GM10847 (cell line): ENCODE measurements around the gene OVCH1.

ENCODE experiments used
- POLR2A ChIP-seq: IDR thresholded peaks from 2 replicates; pipeline ENCODE4 v1.6.1; 2011; ENCODE audit not compliant: insufficient read length; ENCODE audit errors: extremely low read depth

The OVCH1 gene

GRCh38 chr12:29439506-29439905 is 58.0 kb downstream of the OVCH1 start:
- TF ChIP-seq POLR2A = no peak

GRCh38 chr12:29438752-29439408 is 58.6 kb downstream of the OVCH1 start:
- TF ChIP-seq POLR2A = no peak

GRCh38 chr12:29437575-29437974 is 59.9 kb downstream of the OVCH1 start:
- TF ChIP-seq POLR2A = no peak

- no peak for TF ChIP-seq POLR2A
Measured at GRCh38 chr12:29431513-29431912, 66.0 kb downstream of the OVCH1 start.

- no peak for TF ChIP-seq POLR2A
Measured at GRCh38 chr12:29430716-29431044, 66.8 kb downstream of the OVCH1 start.

- TF ChIP-seq POLR2A = no peak
Measured at GRCh38 chr12:29429999-29430715, 67.3 kb downstream of the OVCH1 start.

GRCh38 chr12:29428633-29429032 is 68.9 kb downstream of the OVCH1 start:
- TF ChIP-seq POLR2A = no peak

- no peak for TF ChIP-seq POLR2A
Measured at GRCh38 chr12:29427964-29428363, 69.5 kb downstream of the OVCH1 start.

- no peak for TF ChIP-seq POLR2A
Measured at GRCh38 chr12:29426498-29426897, 71.0 kb downstream of the OVCH1 start.

GRCh38 chr12:29425722-29426121 is 71.8 kb downstream of the OVCH1 start:
- no peak for TF ChIP-seq POLR2A

- TF ChIP-seq POLR2A = no peak
Measured at GRCh38 chr12:29416748-29417147, 80.7 kb downstream of the OVCH1 start.

GRCh38 chr12:29415111-29415510 is 82.4 kb downstream of the OVCH1 start:
- TF ChIP-seq POLR2A = no peak

GRCh38 chr12:29414368-29414767 is 83.1 kb downstream of the OVCH1 start:
- TF ChIP-seq POLR2A = no peak

GRCh38 chr12:29405561-29405960 is 91.9 kb downstream of the OVCH1 start:
- TF ChIP-seq POLR2A = no peak

GRCh38 chr12:29403991-29404390 is 93.5 kb downstream of the OVCH1 start:
- no peak for TF ChIP-seq POLR2A

- no peak for TF ChIP-seq POLR2A
Measured at GRCh38 chr12:29402437-29402836, 95.0 kb downstream of the OVCH1 start.

- no peak for TF ChIP-seq POLR2A
Measured at GRCh38 chr12:29398495-29398894, 99.0 kb downstream of the OVCH1 start.

- TF ChIP-seq POLR2A = no peak
Measured at GRCh38 chr12:29396774-29397173, 100.7 kb downstream of the OVCH1 start.

- TF ChIP-seq POLR2A = no peak
Measured at GRCh38 chr12:29395356-29395755, 102.1 kb downstream of the OVCH1 start.
